Naive B cell (primary cell): ENCODE measurements around the gene FANCE. TPM values are rescaled to one million over a fixed set of nuclear protein-coding genes. Genes with fewer than 3 reads are reported as not detected.
A peak's percentile ranks its signal among the peaks of the same experiment; 100 is the strongest.
"Not testable (repeated sequence)": the region's sequence is repeated elsewhere in the genome, so short reads cannot be mapped to it uniquely, and the experiment has no call there.

Source experiments
- ATAC-seq, 2 donors: fragments of 150-1000 bp; cut with Tn5 transposase; 2 replicates each; pipeline ENCODE4 v1.10.0; 2021; ENCODE audit warnings: low read depth in 2 of 2, mild to moderate bottlenecking in 2 of 2, moderate library complexity in 2 of 2
- DNase-seq: peaks from one replicate; pipeline ENCODE4 v3.0.0; 2022
- H3K27ac Mint-ChIP-seq, 6 donors: one replicate each; pipeline ENCODE4 v1.8.0; 2020 to 2022; ENCODE audit warnings: mild to moderate bottlenecking in 6 of 6, mixed read lengths in 6 of 6, moderate library complexity in 5 of 6, inconsistent platforms in 2 of 6
- H3K27me3 Mint-ChIP-seq, 3 donors: one replicate each; pipeline ENCODE4 v1.8.0; 2021 to 2022; ENCODE audit warnings: mixed read lengths in 3 of 3, mild to moderate bottlenecking in 1 of 3
- H3K36me3 Mint-ChIP-seq, 2 donors: one replicate each; pipeline ENCODE4 v1.8.0; 2020 to 2022; ENCODE audit warnings: mixed read lengths in 2 of 2, inconsistent platforms in 1 of 2, mild to moderate bottlenecking in 1 of 2
- H3K4me1 Mint-ChIP-seq, 3 donors: one replicate each; pipeline ENCODE4 v1.8.0; 2020 to 2022; ENCODE audit warnings: mixed read lengths in 3 of 3, inconsistent platforms in 1 of 3, mild to moderate bottlenecking in 1 of 3, moderate library complexity in 1 of 3
- H3K4me3 Mint-ChIP-seq, 8 donors: one replicate each; pipeline ENCODE4 v1.8.0; 2020 to 2022; ENCODE audit warnings: mild to moderate bottlenecking in 8 of 8, mixed read lengths in 8 of 8, moderate library complexity in 8 of 8, inconsistent platforms in 2 of 8
- H3K9me3 Mint-ChIP-seq, 7 donors: one replicate each; pipeline ENCODE4 v1.8.0; 2020 to 2022; ENCODE audit warnings: mixed read lengths in 7 of 7, mild to moderate bottlenecking in 5 of 7, inconsistent platforms in 2 of 7, moderate library complexity in 1 of 7
- polyA plus RNA-seq, 6 donors: library from polyadenylated mRNA; unstranded; fragments of 300-500 nt; fragmentation: Illumina TruSeq; gene quantifications; one replicate each; pipeline ENCODE4 v1.2.3, GENCODE V29; 2021; ENCODE audit warnings: low read depth in 6 of 6

Gene FANCE
- polyA plus RNA-seq, 6 donors from 2014 or later = 2.8 to 9.7 (median 6.2) TPM

GRCh38 chr6:35507221-35507620, 55.1 kb downstream of the FANCE start:
- Mint-ChIP-seq H3K36me3 (no peaks in the 10 kb centered on the region), H3K27ac (peak overlapping the region in 1 of 6 donors; percentile 57), H3K4me1 (peaks cover 0 to 27% (median 6%) of the 10 kb centered on the region in 3 donors), H3K9me3 (peaks cover 0 to 4% (median 0%) of the 10 kb centered on the region in 7 donors), H3K4me3 (no peak overlapping the region), H3K27me3 (peaks cover 38 to 62% (median 53%) of the 10 kb centered on the region in 3 donors)
- ATAC-seq (no peak), DNase-seq (no peak)

GRCh38 chr6:35508027-35508426, 55.9 kb downstream of the FANCE start:
- Mint-ChIP-seq H3K27me3 (peaks cover 34 to 64% (median 60%) of the 10 kb centered on the region in 3 donors), H3K27ac (no peak overlapping the region), H3K4me1 (peaks cover 0 to 29% (median 9%) of the 10 kb centered on the region in 3 donors), H3K4me3 (no peak overlapping the region), H3K9me3 (peaks cover 0 to 4% (median 0%) of the 10 kb centered on the region in 7 donors), H3K36me3 (no peaks in the 10 kb centered on the region)
- ATAC-seq (no peak), DNase-seq (no peak)

GRCh38 chr6:35508542-35508941, 56.4 kb downstream of the FANCE start:
- H3K9me3 Mint-ChIP-seq = peaks cover 0 to 4% (median 0%) of the 10 kb centered on the region in 7 donors
- peaks cover 30 to 62% (median 60%) of the 10 kb centered on the region in 3 donors for H3K27me3 Mint-ChIP-seq
- peaks cover 0 to 29% (median 9%) of the 10 kb centered on the region in 3 donors for H3K4me1 Mint-ChIP-seq
- H3K4me3 Mint-ChIP-seq = no peak overlapping the region
- H3K27ac Mint-ChIP-seq = no peak overlapping the region
- ATAC-seq (no peak), DNase-seq (no peak)
- H3K36me3 Mint-ChIP-seq = no peaks in the 10 kb centered on the region

- peaks cover 0 to 4% (median 0%) of the 10 kb centered on the region in 7 donors for H3K9me3 Mint-ChIP-seq
- H3K27ac Mint-ChIP-seq = no peak overlapping the region
These were observed 58.9 kb downstream of the FANCE start for GRCh38 chr6:35510916-35511561.

GRCh38 chr6:35511562-35511941, 59.4 kb downstream of the FANCE start:
- H3K36me3 Mint-ChIP-seq = no peaks in the 10 kb centered on the region
- ATAC-seq (no peak), DNase-seq (no peak)
- peaks cover 0 to 4% (median 0%) of the 10 kb centered on the region in 7 donors for H3K9me3 Mint-ChIP-seq
- H3K27me3 Mint-ChIP-seq = peaks cover 29 to 62% (median 50%) of the 10 kb centered on the region in 3 donors
- H3K4me1 Mint-ChIP-seq = peaks cover 0 to 29% (median 9%) of the 10 kb centered on the region in 3 donors
- peak overlapping the region in 2 of 8 donors; percentile 38 to 47 for H3K4me3 Mint-ChIP-seq
- peak overlapping the region in 1 of 6 donors; percentile 66 for H3K27ac Mint-ChIP-seq

More at GRCh38 chr6:35510916-35511561, 58.9 kb downstream of the FANCE start:
- ATAC-seq (no peak), DNase-seq (no peak)
- peaks cover 34 to 67% (median 50%) of the 10 kb centered on the region in 3 donors for H3K27me3 Mint-ChIP-seq
- H3K4me1 Mint-ChIP-seq = peaks cover 0 to 29% (median 9%) of the 10 kb centered on the region in 3 donors
- no peak overlapping the region for H3K4me3 Mint-ChIP-seq
- H3K36me3 Mint-ChIP-seq = no peaks in the 10 kb centered on the region

GRCh38 chr6:35512006-35512405, 59.9 kb downstream of the FANCE start:
- Mint-ChIP-seq H3K27me3 (peaks cover 29 to 58% (median 50%) of the 10 kb centered on the region in 3 donors), H3K4me3 (peak overlapping the region in 4 of 8 donors; percentile 15 to 51 (median 30)), H3K36me3 (no peaks in the 10 kb centered on the region), H3K9me3 (peaks cover 0 to 4% (median 0%) of the 10 kb centered on the region in 7 donors), H3K27ac (peak overlapping the region in 2 of 6 donors; percentile 65 to 66), H3K4me1 (peaks cover 0 to 29% (median 9%) of the 10 kb centered on the region in 3 donors)
- ATAC-seq = no peak
- no peak for DNase-seq

- DNase-seq (no peak), ATAC-seq (no peak)
- peak within 1 kb of the TSS in 6 of 8 donors; percentile 15 to 53 (median 37) for H3K4me3 Mint-ChIP-seq
- H3K4me1 Mint-ChIP-seq = peaks cover 0 to 29% (median 9%) of the 10 kb centered on the region in 3 donors
- H3K9me3 Mint-ChIP-seq = peaks cover 0 to 2% (median 0%) of the 10 kb centered on the region in 7 donors
- no peaks in the 10 kb centered on the region for H3K36me3 Mint-ChIP-seq
- peak within 1 kb of the TSS in 2 of 6 donors; percentile 65 to 66 for H3K27ac Mint-ChIP-seq
- peaks cover 29 to 55% (median 50%) of the 10 kb centered on the region in 3 donors for H3K27me3 Mint-ChIP-seq
These were observed 60.6 kb downstream of the FANCE start, which contains the start of gene TULP1 for GRCh38 chr6:35512740-35513139. TSS of gene TULP1 (minus strand) at chr6:35512896. CDS start at chr6:35512858, 38 bp downstream.

GRCh38 chr6:35514587-35514986, 62.4 kb downstream of the FANCE start:
- H3K36me3 Mint-ChIP-seq = no peaks in the 10 kb centered on the region
- no peak for DNase-seq
- H3K27ac Mint-ChIP-seq = no peak overlapping the region
- no peak overlapping the region for H3K4me3 Mint-ChIP-seq
- ATAC-seq = no peak
- peaks cover 23 to 41% (median 36%) of the 10 kb centered on the region in 3 donors for H3K27me3 Mint-ChIP-seq
- H3K9me3 Mint-ChIP-seq = no peaks in the 10 kb centered on the region
- H3K4me1 Mint-ChIP-seq = peaks cover 0 to 21% (median 5%) of the 10 kb centered on the region in 3 donors

- Mint-ChIP-seq H3K27me3 (peaks cover 15 to 27% (median 22%) of the 10 kb centered on the region in 3 donors), H3K4me1 (peaks cover 0 to 15% (median 5%) of the 10 kb centered on the region in 3 donors)
- H3K9me3 Mint-ChIP-seq, H3K36me3 Mint-ChIP-seq, DNase-seq, H3K27ac Mint-ChIP-seq, H3K4me3 Mint-ChIP-seq, ATAC-seq: not testable (repeated sequence)
These were observed 63.8 kb downstream of the FANCE start for GRCh38 chr6:35515939-35516338.

Other genes with a start within 250 kb of the FANCE start
- gene SCUBE3, start 238.4 kb upstream of the FANCE start, polyA plus RNA-seq = under 1 TPM in 5 of 6 donors, not detected in 1; 0.10 to 0.43 (median 0.25) TPM
- 10 to 100 TPM; 22.4 to 42.1 (median 29.8) TPM for gene ZNF76, start 192.6 kb upstream of the FANCE start, polyA plus RNA-seq
- 100 to 1,000 TPM in 1 of 6 donors, 10 to 100 TPM in 5; 25.8 to 104 (median 58.3) TPM for gene DEF6, start 154.5 kb upstream of the FANCE start, polyA plus RNA-seq
- 10 to 100 TPM in 1 of 6 donors, 1 to 10 TPM in 4, not detected in 1; 5.6 to 13.9 (median 5.7) TPM for gene PPARD, start 109.8 kb upstream of the FANCE start, polyA plus RNA-seq
- gene RPL10A, start 16.1 kb downstream of the FANCE start, polyA plus RNA-seq = 1,000 to 10,000 TPM in 4 of 6 donors, 100 to 1,000 TPM in 2; 756 to 1,303 (median 1,016) TPM
- under 1 TPM in 3 of 6 donors, not detected in 3; 0.14 to 0.47 (median 0.45) TPM for gene TEAD3, start 44.7 kb downstream of the FANCE start, polyA plus RNA-seq
- gene TULP1, start 60.6 kb downstream of the FANCE start, polyA plus RNA-seq = not detected
- gene FKBP5, start 236.6 kb downstream of the FANCE start, polyA plus RNA-seq = 10 to 100 TPM in 3 of 6 donors, 1 to 10 TPM in 3; 6.7 to 80.8 (median 15.1) TPM